ENCODE data around the gene TNKS1BP1.

TNKS1BP1 gene

DNA sequence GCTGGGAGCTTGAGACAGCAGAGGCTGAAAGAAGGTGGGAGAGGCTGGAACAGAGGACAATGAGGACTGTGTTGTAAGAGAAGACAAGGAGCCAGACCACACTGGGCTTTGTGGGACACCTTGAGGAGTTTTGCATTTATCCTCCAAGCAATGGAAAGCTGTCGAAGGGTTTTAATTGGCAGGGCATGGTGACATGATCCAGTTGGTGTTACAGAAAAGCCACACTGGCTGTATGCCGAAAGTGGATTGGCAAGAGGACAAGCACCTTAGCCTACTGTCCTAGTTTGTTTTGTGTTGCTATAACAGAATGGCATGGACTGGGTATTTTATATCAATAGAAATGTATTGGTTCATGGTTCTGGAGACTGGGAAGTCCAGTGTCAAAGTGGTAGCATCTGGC lies 73.7 kb downstream of the TNKS1BP1 start:
- no peak for DNase-seq
